HG03565 (cell line): ENCODE measurements around the gene NLE1.
"Not testable (repeated sequence)": the region's sequence is repeated elsewhere in the genome, so short reads cannot be mapped to it uniquely, and the experiment has no call there.

Experiments
- ATAC-seq: cut with Tn5 transposase; IDR thresholded peaks from one replicate; pipeline ENCODE4 v1.9.1; 2021; ENCODE audit warnings: mild to moderate bottlenecking, moderate library complexity; ENCODE audit not compliant: unreplicated experiment

Gene NLE1

DNA sequence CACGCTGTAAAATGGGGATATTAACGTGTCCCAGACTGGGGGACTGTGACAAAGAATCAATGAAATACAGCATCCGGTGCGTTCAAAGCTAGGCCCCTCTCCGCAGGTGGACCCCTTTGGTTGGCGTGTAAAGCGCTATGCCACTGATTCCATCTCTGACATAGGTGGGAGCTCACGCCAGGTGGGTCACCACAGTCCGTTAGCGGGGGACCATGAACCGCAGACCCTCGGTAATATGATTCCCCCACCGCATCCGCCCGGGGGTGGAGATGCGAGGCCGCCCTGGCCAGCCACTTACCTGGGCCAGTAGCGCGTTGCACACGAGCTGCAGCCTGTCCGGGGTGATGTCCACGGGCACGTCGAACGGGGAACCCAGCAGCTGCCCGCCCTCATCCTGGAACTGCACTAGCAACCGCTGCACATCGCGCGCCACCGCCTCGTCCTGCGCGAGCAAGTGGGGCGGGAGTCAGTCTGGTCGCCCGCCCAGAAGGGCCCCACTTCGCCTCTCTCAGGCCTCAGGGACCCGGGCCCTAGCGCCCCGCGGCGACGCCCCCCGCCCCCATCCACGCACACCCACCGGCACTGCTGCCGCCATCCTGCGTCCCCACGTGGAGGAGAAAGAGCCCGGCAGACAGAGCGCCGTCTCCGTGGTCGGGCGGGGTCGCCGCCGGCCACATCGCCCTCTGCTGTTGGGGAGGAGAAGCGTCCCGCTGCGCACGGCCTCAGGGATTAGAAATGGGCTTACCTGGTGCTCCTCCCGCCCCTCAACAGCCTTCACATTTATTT is at the start of gene NLE1:
Gene NLE1, minus strand, starts transcription at position 623 of the 786 bp plus-strand sequence. Its CDS starts 28 bp downstream, at position 595.
- peak; percentile 86 for ATAC-seq

- ATAC-seq: no peak
Measured at GRCh38 chr17:35191001-35191695, 49.0 kb upstream of the NLE1 start.

GRCh38 chr17:35189291-35189690 is 47.2 kb upstream of the NLE1 start:
- no peak for ATAC-seq

DNA sequence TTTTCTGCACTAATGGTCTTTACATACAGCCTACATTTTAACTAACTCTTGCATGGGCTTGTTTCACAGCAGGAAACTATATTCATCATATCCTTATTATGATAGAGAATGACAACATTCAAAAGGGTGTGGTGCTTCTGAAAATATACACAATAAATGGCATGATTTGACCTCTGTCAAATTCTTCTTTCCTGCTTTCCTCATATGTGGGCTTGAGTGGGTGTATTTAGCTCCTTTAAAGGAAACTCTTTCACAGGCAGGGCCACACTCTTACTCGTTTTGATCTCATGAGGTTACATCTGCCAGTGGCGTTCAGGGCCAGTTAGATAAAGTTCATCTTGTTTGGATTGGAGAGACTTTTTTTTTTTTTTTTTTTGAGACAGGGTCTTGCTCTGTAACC is 46.0 kb upstream of the NLE1 start:
- ATAC-seq: no peak

- ATAC-seq: no peak
Measured at GRCh38 chr17:35187481-35187880, 45.4 kb upstream of the NLE1 start.

- no peak for ATAC-seq
Measured at GRCh38 chr17:35185849-35186248, 43.7 kb upstream of the NLE1 start.

GRCh38 chr17:35184274-35184673 is 42.2 kb upstream of the NLE1 start:
- ATAC-seq: no peak

- ATAC-seq: no peak
Measured at GRCh38 chr17:35183332-35183731, 41.2 kb upstream of the NLE1 start.

GRCh38 chr17:35179379-35179778 is 37.3 kb upstream of the NLE1 start:
- ATAC-seq: not testable (repeated sequence)

- ATAC-seq: no peak
Measured at GRCh38 chr17:35176897-35177296, 34.8 kb upstream of the NLE1 start.

GRCh38 chr17:35175638-35176415 is 33.7 kb upstream of the NLE1 start:
- ATAC-seq: no peak

- no peak for ATAC-seq
Measured at GRCh38 chr17:35174835-35175334, 32.8 kb upstream of the NLE1 start.

GRCh38 chr17:35172321-35172720 is 30.2 kb upstream of the NLE1 start:
- not testable (repeated sequence) for ATAC-seq

GRCh38 chr17:35171834-35172233 is 29.7 kb upstream of the NLE1 start:
- no peak for ATAC-seq

DNA sequence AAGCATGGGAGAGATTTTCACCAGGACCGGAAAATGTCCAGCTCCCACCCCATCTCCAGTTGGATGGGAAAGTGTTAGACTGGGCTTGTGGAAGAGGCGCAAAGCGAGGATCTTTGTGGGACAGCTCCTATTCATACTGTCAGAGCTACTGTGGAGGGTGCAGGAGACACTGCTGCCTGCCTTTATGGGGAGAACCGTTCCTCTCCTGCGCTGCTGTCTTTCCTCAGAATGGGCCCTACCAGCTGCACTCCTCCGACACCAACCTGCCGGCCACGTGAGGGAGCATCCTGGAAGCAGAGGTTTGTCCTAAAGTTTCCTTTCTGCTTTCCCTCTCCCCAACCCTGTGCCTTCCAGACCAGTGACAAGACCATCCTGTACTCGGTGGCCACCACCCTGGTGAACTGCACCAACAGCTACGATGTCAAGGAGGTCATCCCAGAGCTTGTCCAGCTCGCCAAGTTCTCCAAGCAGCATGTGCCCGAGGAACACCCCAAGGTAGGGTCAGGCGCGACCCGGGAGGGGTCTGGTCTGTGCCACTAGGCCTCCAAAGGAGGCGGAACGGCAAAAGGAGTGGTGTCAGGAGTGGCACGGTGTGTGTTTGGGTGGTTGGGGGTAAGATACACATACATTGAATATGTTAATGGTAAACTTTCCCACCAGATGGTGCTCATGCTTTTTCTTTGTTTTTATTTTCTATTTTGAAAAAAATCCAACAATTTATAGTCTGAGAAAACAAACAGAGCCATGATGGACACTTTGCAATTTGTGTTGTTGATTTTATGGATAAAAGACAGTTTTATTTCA is 29.1 kb upstream of the NLE1 start:
- ATAC-seq: no peak

GRCh38 chr17:35169835-35170363 is 27.8 kb upstream of the NLE1 start:
- no peak for ATAC-seq

DNA sequence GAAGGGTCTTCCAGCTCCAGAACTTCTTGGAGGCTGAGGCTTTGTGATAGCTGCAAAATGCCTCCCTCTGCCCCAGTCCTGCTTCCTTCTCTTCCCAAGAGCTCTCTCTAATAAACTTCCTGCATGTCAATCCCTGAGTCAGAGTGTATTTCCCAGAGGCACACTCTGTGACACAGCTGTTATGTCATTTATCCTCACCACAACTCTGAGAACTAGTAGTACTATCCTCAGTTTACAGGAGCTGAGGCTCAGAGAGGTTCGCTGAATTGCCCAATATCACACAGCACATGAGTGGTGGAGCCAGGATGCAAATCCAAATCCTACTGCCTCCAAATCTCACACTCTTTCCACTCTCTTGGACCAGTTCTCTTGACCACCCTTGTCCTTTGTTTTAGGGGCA is 25.6 kb upstream of the NLE1 start:
- no peak for ATAC-seq

DNA sequence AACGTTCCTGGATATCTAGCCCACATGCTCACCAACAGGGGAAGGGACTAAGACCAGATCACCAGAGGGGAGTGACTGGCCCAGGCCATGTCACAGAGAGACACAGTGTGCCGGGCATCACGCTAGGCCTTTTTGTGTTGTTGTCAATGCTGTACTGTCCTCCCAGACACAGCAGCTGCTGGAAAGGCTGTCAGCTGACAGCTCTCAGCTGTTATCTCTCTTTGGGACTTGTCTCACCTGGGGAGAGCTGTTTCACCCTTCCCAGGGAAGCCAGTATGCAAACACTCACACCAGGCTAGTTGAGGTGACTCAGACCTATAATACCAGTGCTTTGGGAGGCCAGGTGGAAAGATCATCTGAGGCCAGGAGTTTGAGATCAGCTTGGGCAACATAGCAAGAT is 24.9 kb upstream of the NLE1 start:
- ATAC-seq: no peak

GRCh38 chr17:35166526-35166925 is 24.4 kb upstream of the NLE1 start:
- ATAC-seq: no peak

GRCh38 chr17:35164716-35165115 is 22.6 kb upstream of the NLE1 start:
- no peak for ATAC-seq
